Mesenchymal stem cell (in vitro differentiated cells and primary cell): ENCODE measurements around the gene GTF3C1.
A peak's percentile ranks its signal among the peaks of the same experiment; 100 is the strongest.

Experiments
- DNase-seq: peaks from one replicate; pipeline ENCODE4 v3.0.0-alpha.2; 2013
- H2AFZ ChIP-seq: one replicate; pipeline ENCODE4 v1.6.1; 2013; ENCODE audit warnings: low read depth, mild to moderate bottlenecking, control low read depth, inconsistent platforms, low read length, moderate library complexity
- H2AK5ac ChIP-seq: 2 replicates; pipeline ENCODE4 v1.6.1; 2013; ENCODE audit warnings: low read length, moderate library complexity, mild to moderate bottlenecking, inconsistent platforms; ENCODE audit not compliant: severe bottlenecking
- H2BK120ac ChIP-seq: one replicate; pipeline ENCODE4 v1.6.1; 2013; ENCODE audit warnings: low read depth, mild to moderate bottlenecking, inconsistent platforms, low read length, moderate library complexity
- H2BK12ac ChIP-seq, 2 experiments: one replicate each; pipeline ENCODE4 v1.6.1; 2013; ENCODE audit warnings: inconsistent platforms in 2 of 2, low read length in 2 of 2, mild to moderate bottlenecking in 2 of 2, moderate library complexity in 2 of 2, control low read depth in 1 of 2
- H2BK15ac ChIP-seq: one replicate; pipeline ENCODE4 v1.6.1; 2013; ENCODE audit warnings: mild to moderate bottlenecking, low read depth, inconsistent platforms; ENCODE audit not compliant: poor library complexity, severe bottlenecking
- H2BK5ac ChIP-seq: 2 replicates; pipeline ENCODE4 v1.6.1; 2013; ENCODE audit warnings: low read depth, mild to moderate bottlenecking, low read length, control low read depth, inconsistent platforms; ENCODE audit not compliant: poor library complexity, severe bottlenecking
- H3K14ac ChIP-seq, 2 experiments: one replicate each; pipeline ENCODE4 v1.6.1; 2013; ENCODE audit warnings: inconsistent platforms in 2 of 2, low read length in 2 of 2, control low read depth in 1 of 2, mild to moderate bottlenecking in 1 of 2, moderate library complexity in 1 of 2
- H3K18ac ChIP-seq, 2 experiments: one replicate each; pipeline ENCODE4 v1.6.1; 2013; ENCODE audit warnings: inconsistent platforms in 2 of 2, low read length in 2 of 2, control low read depth in 1 of 2, low read depth in 1 of 2, mild to moderate bottlenecking in 1 of 2
- H3K23ac ChIP-seq, 2 experiments: one replicate each; pipeline ENCODE4 v1.6.1; 2013; ENCODE audit warnings: inconsistent platforms in 2 of 2, low read length in 2 of 2, mild to moderate bottlenecking in 2 of 2, moderate library complexity in 2 of 2, control low read depth in 1 of 2
- H3K27ac ChIP-seq: 2 replicates; pipeline ENCODE4 v1.5.1; 2013; ENCODE audit warnings: mild to moderate bottlenecking, moderate library complexity, low read length, control low read depth, inconsistent platforms; ENCODE audit not compliant: poor library complexity, severe bottlenecking
- H3K27me3 ChIP-seq, 2 experiments: 2 replicates each; pipeline versions ENCODE4 v1.6.1 to v1.7.0; 2013; ENCODE audit warnings: low read length in 2 of 2, mild to moderate bottlenecking in 2 of 2, moderate library complexity in 2 of 2, control low read depth in 1 of 2, inconsistent platforms in 1 of 2; ENCODE audit not compliant: control insufficient read depth in 1 of 2, insufficient read depth in 1 of 2
- H3K36me3 ChIP-seq, 2 experiments: 2 replicates each; pipeline versions ENCODE4 v1.6.1 to v1.7.0; 2013; ENCODE audit warnings: low read length in 2 of 2, control low read depth in 1 of 2, inconsistent platforms in 1 of 2, low read depth in 1 of 2, mild to moderate bottlenecking in 1 of 2; ENCODE audit not compliant: insufficient read depth in 2 of 2, control insufficient read depth in 1 of 2
- H3K4ac ChIP-seq, 2 experiments: one replicate each; pipeline ENCODE4 v1.6.1; 2013; ENCODE audit warnings: inconsistent platforms in 2 of 2, low read length in 2 of 2, mild to moderate bottlenecking in 2 of 2, moderate library complexity in 2 of 2, control low read depth in 1 of 2, low read depth in 1 of 2
- H3K4me1 ChIP-seq: 2 replicates; pipeline ENCODE4 v1.6.1; 2013; ENCODE audit warnings: low read depth, low read length, control low read depth; ENCODE audit not compliant: control insufficient read depth, insufficient read depth
- H3K4me2 ChIP-seq: 2 replicates; pipeline ENCODE4 v1.6.1; 2013; ENCODE audit warnings: low read length, mild to moderate bottlenecking, inconsistent platforms; ENCODE audit not compliant: poor library complexity, severe bottlenecking
- H3K4me3 ChIP-seq, 2 experiments: 2 replicates each; pipeline versions ENCODE4 v1.5.1 to v1.7.0; 2013; ENCODE audit warnings: low read length in 2 of 2, mild to moderate bottlenecking in 2 of 2, control low read depth in 1 of 2, low read depth in 1 of 2; ENCODE audit not compliant: insufficient read depth in 1 of 2
- H3K79me1 ChIP-seq: replicated peaks from 2 replicates; pipeline ENCODE4 v1.6.1; 2013; ENCODE audit warnings: mild to moderate bottlenecking, control low read depth, low read length, inconsistent platforms; ENCODE audit not compliant: poor library complexity, severe bottlenecking
- H3K9ac ChIP-seq: 2 replicates; pipeline ENCODE4 v1.7.0; 2013; ENCODE audit warnings: mild to moderate bottlenecking, low read length, moderate library complexity
- H3K9me3 ChIP-seq: 2 replicates; pipeline ENCODE4 v1.7.0; 2013; ENCODE audit warnings: mild to moderate bottlenecking, low read length; ENCODE audit not compliant: control insufficient read depth
- H4K8ac ChIP-seq: one replicate; pipeline ENCODE4 v1.6.1; 2013; ENCODE audit warnings: inconsistent platforms, mild to moderate bottlenecking, low read length, moderate library complexity
- H4K91ac ChIP-seq: one replicate; pipeline ENCODE4 v1.6.1; 2013; ENCODE audit warnings: mild to moderate bottlenecking, low read length, inconsistent platforms
- WGBS: methylation state at CpG from one replicate; pipeline ENCODE4 v1.1.7; 2013; ENCODE audit warnings: mixed read lengths; 5-methylcytosine and 5-hydroxymethylcytosine counted together

GTF3C1 gene

GRCh38 chr16:27426423-27427408, 123.0 kb downstream of the GTF3C1 start:
- Histone ChIP-seq H2BK120ac (no peak overlapping the region), H4K8ac (no peak overlapping the region), H3K4me2 (no peak overlapping the region), H3K4ac (no peak overlapping the region), H2BK12ac (no peak overlapping the region), H2BK5ac (no peak overlapping the region), H2AK5ac (peak overlapping the region; percentile 36), H3K23ac (no peak overlapping the region), H2BK15ac (no peak overlapping the region), H4K91ac (no peak overlapping the region), H3K9me3 (peaks cover 20% of the 10 kb centered on the region), H3K27me3 (no peaks in the 10 kb centered on the region), H3K36me3 (no peaks in the 10 kb centered on the region), H2AFZ (no peak overlapping the region), H3K18ac (no peak overlapping the region), H3K4me1 (peaks cover 3% of the 10 kb centered on the region), H3K4me3 (no peak overlapping the region), H3K14ac (no peak overlapping the region), H3K79me1 (no peaks in the 10 kb centered on the region), H3K27ac (no peak overlapping the region), H3K9ac (no peak overlapping the region)
- 61% methylated on average over 3 of the region's 7 CpGs for whole genome bisulfite sequencing
- peak; percentile 78 for DNase-seq

GRCh38 chr16:27425961-27426360, 123.8 kb downstream of the GTF3C1 start:
- no peak overlapping the region for H2BK5ac ChIP-seq
- H3K4me2 ChIP-seq, result no peak overlapping the region
- H3K14ac ChIP-seq, result no peak overlapping the region
- H3K18ac ChIP-seq, result no peak overlapping the region
- no peaks in the 10 kb centered on the region for H3K36me3 ChIP-seq
- no peak overlapping the region for H4K91ac ChIP-seq
- no peak overlapping the region for H4K8ac ChIP-seq
- H2BK120ac ChIP-seq, result no peak overlapping the region
- no peaks in the 10 kb centered on the region for H3K79me1 ChIP-seq
- H3K27me3 ChIP-seq, result no peaks in the 10 kb centered on the region
- no peak overlapping the region for H3K27ac ChIP-seq
- WGBS, result 96% methylated on average over 1 of the region's 1 CpG
- H3K9ac ChIP-seq, result no peak overlapping the region
- no peak overlapping the region for H2AFZ ChIP-seq
- peaks cover 3% of the 10 kb centered on the region for H3K4me1 ChIP-seq
- no peak for DNase-seq
- peaks cover 25% of the 10 kb centered on the region for H3K9me3 ChIP-seq
- no peak overlapping the region for H3K23ac ChIP-seq
- H2BK15ac ChIP-seq, result no peak overlapping the region
- no peak overlapping the region for H2AK5ac ChIP-seq
- no peak overlapping the region for H3K4ac ChIP-seq
- no peak overlapping the region for H3K4me3 ChIP-seq
- H2BK12ac ChIP-seq, result no peak overlapping the region

- Histone ChIP-seq H2BK15ac (no peak overlapping the region), H4K91ac (no peak overlapping the region), H3K36me3 (no peaks in the 10 kb centered on the region), H2AK5ac (no peak overlapping the region), H2BK12ac (no peak overlapping the region), H2BK5ac (no peak overlapping the region), H3K4ac (no peak overlapping the region), H3K23ac (no peak overlapping the region), H3K4me1 (peaks cover 3% of the 10 kb centered on the region), H3K9me3 (peaks cover 28% of the 10 kb centered on the region), H3K18ac (no peak overlapping the region), H4K8ac (no peak overlapping the region), H3K9ac (no peak overlapping the region), H3K14ac (no peak overlapping the region), H3K4me2 (no peak overlapping the region), H2BK120ac (no peak overlapping the region), H3K79me1 (no peaks in the 10 kb centered on the region), H3K27me3 (no peaks in the 10 kb centered on the region), H3K27ac (no peak overlapping the region), H2AFZ (no peak overlapping the region), H3K4me3 (no peak overlapping the region)
- 82% methylated on average over 10 of the region's 10 CpGs for WGBS
- no peak for DNase-seq
Observed at GRCh38 chr16:27424772-27425498, 124.8 kb downstream of the GTF3C1 start.
